HCT116 (cell line): Measurements from ENCODE around the gene IRX1. TPM values are rescaled to one million over a fixed set of nuclear protein-coding genes. Genes with fewer than 3 reads are reported as not detected.

Source experiments
- ATAC-seq: fragments of 200-7000 bp; cut with Tn5 transposase; 2 replicates; pipeline ENCODE4 v1.9.1; 2020; ENCODE audit warnings: mild to moderate bottlenecking, moderate library complexity
- BruUV-seq: library from RNA; stranded (reverse); fragments of 400-500 nt; replicated peaks from 2 replicates; lab custom pipeline; 2021; lab: Mats Ljungman, UMichigan
- CTCF ChIA-PET: fragments of 300-600 bp; sonication (Branson Sonifier 250); formaldehyde crosslinking; loops from one replicate; lab custom pipeline; 2021; ENCODE audit warnings: antibody characterized with exemption; lab: Charles Lee
- POLR2A ChIA-PET: fragments of 300-600, 350-600 bp; sonication (Branson Sonifier 250); formaldehyde crosslinking; loops from one replicate; lab custom pipeline; 2021; ENCODE audit warnings: antibody characterized with exemption; lab: Charles Lee
- RAD21 ChIA-PET, 2 experiments: fragments of 300-600 bp; sonication (Branson Sonifier 250); formaldehyde crosslinking; loops; one replicate each; lab custom pipeline; 2023; ENCODE audit warnings: low total read pairs in 2 of 2; ENCODE audit not compliant: uncharacterized antibody in 2 of 2, unreplicated experiment in 2 of 2, low non-redundant PET in 1 of 2; lab: Charles Lee
- DNase-seq: peaks from one replicate; pipeline ENCODE4 v3.0.0-alpha.2; 2010; ENCODE audit warnings: low read depth, low spot score
- H2AFZ ChIP-seq: fragments of 200-600 bp; shearing (Covaris generic), sonication (generic); 2 replicates; pipeline ENCODE4 v1.6.1; 2017; ENCODE audit warnings: low read depth, mixed run types, mixed read lengths, antibody characterized with exemption, low read length; ENCODE audit not compliant: poor library complexity, severe bottlenecking
- H3K27ac ChIP-seq: 2 replicates; pipeline ENCODE4 v1.5.1; 2012; ENCODE audit warnings: low read depth, low read length
- H3K27me3 ChIP-seq: fragments of 200-600 bp; sonication (generic); 2 replicates; pipeline ENCODE4 v1.6.1; 2016; ENCODE audit warnings: mixed run types, low read length, mixed read lengths; ENCODE audit not compliant: insufficient read depth
- H3K36me3 ChIP-seq, 2 experiments: fragments of 200-500 bp in 1 of 2; fragments of 200-600 bp in 1 of 2; sonication (Bioruptor generic) in 1 of 2; sonication (generic) in 1 of 2; 2 replicates each; pipeline versions ENCODE4 v1.5.1 to v1.6.1; 2014 to 2016; ENCODE audit warnings: low read length in 2 of 2, inconsistent platforms in 1 of 2, mixed read lengths in 1 of 2, mixed run types in 1 of 2; ENCODE audit not compliant: insufficient read depth in 2 of 2, control insufficient read depth in 1 of 2
- H3K4me1 ChIP-seq, 2 experiments: fragments of 200-600 bp in 1 of 2; sonication (generic) in 1 of 2; 2 replicates each; pipeline versions ENCODE4 v1.5.1 to v1.6.1; 2012 to 2017; ENCODE audit warnings: low read length in 2 of 2, inconsistent platforms in 1 of 2, mild to moderate bottlenecking in 1 of 2, mixed read lengths in 1 of 2, mixed run types in 1 of 2, moderate library complexity in 1 of 2; ENCODE audit not compliant: insufficient read depth in 2 of 2, control insufficient read depth in 1 of 2
- H3K4me2 ChIP-seq: fragments of 200-600 bp; sonication (generic); 2 replicates; pipeline ENCODE4 v1.6.1; 2017; ENCODE audit warnings: mixed run types, low read length, mixed read lengths
- H3K4me3 ChIP-seq, 2 experiments: fragments of 200-600 bp in 1 of 2; sonication (generic) in 1 of 2; replicated peaks in 1 of 2; 2 replicates each; pipeline ENCODE4 v1.5.1; 2011 to 2016; ENCODE audit warnings: low read length in 2 of 2, control low read depth in 1 of 2, low read depth in 1 of 2, mild to moderate bottlenecking in 1 of 2, mixed read lengths in 1 of 2, mixed run types in 1 of 2
- H3K79me2 ChIP-seq: fragments of 200-600 bp; sonication (generic); 2 replicates; pipeline ENCODE4 v1.6.1; 2017; ENCODE audit warnings: mild to moderate bottlenecking, mixed run types, low read length, moderate library complexity, mixed read lengths; ENCODE audit not compliant: insufficient read depth
- H3K9ac ChIP-seq: fragments of 200-600 bp; sonication (generic); 2 replicates; pipeline ENCODE4 v1.6.1; 2016; ENCODE audit warnings: low read length, mixed read lengths
- H3K9me2 ChIP-seq: fragments of 200-600 bp; sonication (generic), shearing (Covaris generic); 2 replicates; pipeline ENCODE4 v1.6.1; 2017; ENCODE audit warnings: mixed run types, mild to moderate bottlenecking, moderate library complexity; ENCODE audit not compliant: insufficient read depth
- H3K9me3 ChIP-seq, 2 experiments: fragments of 200-500 bp in 1 of 2; fragments of 200-600 bp in 1 of 2; sonication (Bioruptor generic) in 1 of 2; sonication (generic) in 1 of 2; 2 replicates each; pipeline ENCODE4 v1.6.1; 2014 to 2017; ENCODE audit warnings: low read length in 2 of 2, mixed read lengths in 2 of 2, inconsistent platforms in 1 of 2, low read depth in 1 of 2, mild to moderate bottlenecking in 1 of 2, mixed run types in 1 of 2, moderate library complexity in 1 of 2; ENCODE audit not compliant: control insufficient read depth in 1 of 2, insufficient read depth in 1 of 2
- H4K20me1 ChIP-seq: fragments of 200-600 bp; sonication (generic), shearing (Covaris generic); 2 replicates; pipeline ENCODE4 v1.6.1; 2017; ENCODE audit warnings: mixed run types, mild to moderate bottlenecking, moderate library complexity; ENCODE audit not compliant: insufficient read depth
- ZBTB33 ChIP-seq: IDR thresholded peaks from 2 replicates; pipeline ENCODE4 v1.6.1; 2011; ENCODE audit warnings: mild to moderate bottlenecking, low read length, moderate library complexity; ENCODE audit not compliant: insufficient replicate concordance; ENCODE audit errors: extremely low read depth
- intact Hi-C: fragments of 100-400 bp; cut with micrococcal nuclease; formaldehyde crosslinking; loops from 2 replicates; pipeline ENCODE4 v1.10.0; 2022
- total RNA-seq: library from RNA; stranded (reverse); gene quantifications from one replicate; pipeline ENCODE4 v1.2.1, GENCODE V29; 2021; ENCODE audit not compliant: unreplicated experiment

The IRX1 gene
- total RNA-seq, 1 experiment from 2014 or later: not detected

DNA sequence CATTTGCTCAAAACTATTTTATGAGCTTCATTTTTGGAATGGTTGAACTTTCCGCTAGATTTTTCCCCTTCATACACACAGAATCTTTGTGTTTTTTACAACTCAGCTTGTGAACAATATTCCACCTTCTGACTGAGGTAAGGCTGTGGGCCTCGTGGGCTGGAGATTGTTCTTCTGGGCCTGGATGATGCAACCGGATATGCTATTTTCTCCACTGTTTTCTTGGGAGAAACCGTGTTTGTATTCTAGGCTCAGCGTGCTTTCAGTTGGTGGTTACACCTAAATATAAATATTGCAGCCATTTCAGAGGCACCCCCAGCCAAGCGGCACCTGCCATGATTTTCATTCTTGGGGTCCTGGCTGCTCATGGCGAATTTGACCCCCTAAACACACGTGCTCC is 55.2 kb downstream of the IRX1 start:
- ChIA-PET CTCF (no interaction called here), RAD21 (no interaction called here), POLR2A (no interaction called here)
- Histone ChIP-seq H3K4me1 (no peaks in the 10 kb centered on the region), H2AFZ (no peak overlapping the region), H3K27me3 (no peaks in the 10 kb centered on the region), H3K79me2 (no peaks in the 10 kb centered on the region), H3K4me3 (no peak overlapping the region), H3K9me3 (peaks cover 5 to 25% of the 10 kb centered on the region in 2 experiments; a peak in 2 of 4 replicates), H3K9me2 (no peaks in the 10 kb centered on the region), H3K27ac (no peak overlapping the region), H3K4me2 (no peak overlapping the region), H3K9ac (no peak overlapping the region), H3K36me3 (no peaks in the 10 kb centered on the region), H4K20me1 (no peaks in the 10 kb centered on the region)
- DNase-seq: no peak
- ATAC-seq: no peak
- BruUV-seq: no TSS peak
- no peak for TF ChIP-seq ZBTB33
- intact Hi-C loops: no loop called here
